OCI-LY7 (cell line): ENCODE data around the gene SIX3.

Experiments
- EZH2phosphoT487 ChIP-seq: fragments of 200-600 bp; sonication (generic); IDR thresholded peaks from 2 replicates; pipeline ENCODE4 v1.6.1; 2018; ENCODE audit warnings: low read depth, borderline replicate concordance, mild to moderate bottlenecking, mixed run types, antibody characterized with exemption, low read length, moderate library complexity, mixed read lengths
- TF ChIP-seq, protein P1 (sequence below): fragments of 200-600 bp; sonication (generic); conservative IDR thresholded peaks from 2 replicates; pipeline ENCODE4 v1.5.1; 2014; ENCODE audit warnings: mild to moderate bottlenecking, antibody characterized with exemption, low read length, moderate library complexity, mixed read lengths

GRCh38 chr2:44957656-44958327 is 16.3 kb downstream of the SIX3 start:
- TF ChIP-seq, protein P1, sequence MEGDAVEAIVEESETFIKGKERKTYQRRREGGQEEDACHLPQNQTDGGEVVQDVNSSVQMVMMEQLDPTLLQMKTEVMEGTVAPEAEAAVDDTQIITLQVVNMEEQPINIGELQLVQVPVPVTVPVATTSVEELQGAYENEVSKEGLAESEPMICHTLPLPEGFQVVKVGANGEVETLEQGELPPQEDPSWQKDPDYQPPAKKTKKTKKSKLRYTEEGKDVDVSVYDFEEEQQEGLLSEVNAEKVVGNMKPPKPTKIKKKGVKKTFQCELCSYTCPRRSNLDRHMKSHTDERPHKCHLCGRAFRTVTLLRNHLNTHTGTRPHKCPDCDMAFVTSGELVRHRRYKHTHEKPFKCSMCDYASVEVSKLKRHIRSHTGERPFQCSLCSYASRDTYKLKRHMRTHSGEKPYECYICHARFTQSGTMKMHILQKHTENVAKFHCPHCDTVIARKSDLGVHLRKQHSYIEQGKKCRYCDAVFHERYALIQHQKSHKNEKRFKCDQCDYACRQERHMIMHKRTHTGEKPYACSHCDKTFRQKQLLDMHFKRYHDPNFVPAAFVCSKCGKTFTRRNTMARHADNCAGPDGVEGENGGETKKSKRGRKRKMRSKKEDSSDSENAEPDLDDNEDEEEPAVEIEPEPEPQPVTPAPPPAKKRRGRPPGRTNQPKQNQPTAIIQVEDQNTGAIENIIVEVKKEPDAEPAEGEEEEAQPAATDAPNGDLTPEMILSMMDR: no peak
- TF ChIP-seq EZH2phosphoT487: no peak
